GM19351 (cell line): Measurements from ENCODE around the gene GGT6.
"Not testable (repeated sequence)": the region's sequence is repeated elsewhere in the genome, so short reads cannot be mapped to it uniquely, and the experiment has no call there.

Experiments
- ATAC-seq: cut with Tn5 transposase; IDR thresholded peaks from one replicate; pipeline ENCODE4 v1.9.1; 2021; ENCODE audit warnings: mild to moderate bottlenecking, moderate library complexity; ENCODE audit not compliant: unreplicated experiment

GGT6 gene

GRCh38 chr17:4592240-4593005 is 32.0 kb upstream of the GGT6 start:
- ATAC-seq, result no peak

GRCh38 chr17:4591529-4591928 is 31.2 kb upstream of the GGT6 start:
- ATAC-seq, result no peak

DNA sequence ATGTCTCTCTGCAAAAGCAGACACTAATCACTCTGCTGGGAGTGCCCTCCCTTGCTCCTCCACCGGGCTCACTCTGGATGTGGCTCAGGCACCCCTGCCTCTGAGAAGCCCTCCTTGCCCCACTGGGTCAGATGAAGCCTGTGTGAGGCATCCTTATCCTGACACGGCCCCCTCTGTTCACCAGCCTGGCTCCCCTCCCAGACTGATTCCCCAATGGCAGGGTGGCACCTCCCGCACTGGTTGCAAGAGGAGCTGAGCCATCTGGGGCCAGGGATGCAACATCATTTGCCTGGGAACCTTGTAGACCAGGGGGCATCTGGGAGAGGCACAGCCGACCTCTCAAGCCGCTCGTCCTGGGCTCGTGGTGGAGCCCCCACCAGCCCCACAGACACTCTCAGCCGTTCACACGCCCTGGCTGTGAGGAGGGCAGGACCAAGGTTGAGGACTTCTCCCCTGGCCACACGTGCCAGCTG is 30.6 kb upstream of the GGT6 start:
- ATAC-seq, result no peak

DNA sequence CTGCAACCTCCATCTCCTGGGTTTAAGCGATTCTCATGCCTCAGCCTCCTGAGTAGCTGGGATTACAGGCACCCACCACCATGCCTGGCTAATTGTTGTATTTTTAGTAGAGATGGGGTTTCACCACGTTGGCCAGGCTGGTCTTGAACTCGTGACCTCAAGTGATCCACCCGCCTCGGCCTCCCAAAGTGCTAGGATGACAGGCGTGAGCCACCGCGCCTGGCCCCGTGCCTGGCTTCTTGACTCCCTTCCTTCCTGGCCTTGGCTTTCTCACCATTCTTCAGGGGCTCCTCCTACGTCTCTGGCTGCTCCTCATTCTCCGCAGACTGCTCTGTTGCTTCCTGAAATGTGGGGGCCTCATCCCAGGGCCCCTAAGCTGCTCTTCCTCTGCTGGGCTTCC is 29.7 kb upstream of the GGT6 start:
- not testable (repeated sequence) for ATAC-seq

- no peak for ATAC-seq
Measured at GRCh38 chr17:4588898-4589625, 28.7 kb upstream of the GGT6 start.

DNA sequence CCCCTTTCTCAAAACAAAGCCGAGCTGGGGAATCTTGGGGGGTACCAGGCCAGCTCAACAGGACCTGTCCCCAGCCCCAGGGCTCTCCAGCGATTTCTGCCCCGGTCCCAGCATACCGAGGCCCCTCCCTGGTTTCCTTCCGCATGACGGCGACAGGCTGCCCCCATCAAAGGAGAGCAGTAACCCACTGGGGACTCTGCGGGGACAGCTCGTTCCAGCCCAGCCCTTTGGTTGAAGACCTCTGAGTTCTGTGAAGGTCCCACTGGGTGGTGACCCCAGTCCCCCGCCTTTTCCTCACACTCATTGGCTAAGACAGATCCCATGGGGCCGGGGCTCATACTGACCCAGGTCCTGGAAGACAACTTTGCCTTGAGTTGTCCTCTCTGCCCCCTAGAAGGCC is 28.0 kb upstream of the GGT6 start:
- ATAC-seq, result no peak

GRCh38 chr17:4587803-4588202 is 27.4 kb upstream of the GGT6 start:
- ATAC-seq, result no peak

DNA sequence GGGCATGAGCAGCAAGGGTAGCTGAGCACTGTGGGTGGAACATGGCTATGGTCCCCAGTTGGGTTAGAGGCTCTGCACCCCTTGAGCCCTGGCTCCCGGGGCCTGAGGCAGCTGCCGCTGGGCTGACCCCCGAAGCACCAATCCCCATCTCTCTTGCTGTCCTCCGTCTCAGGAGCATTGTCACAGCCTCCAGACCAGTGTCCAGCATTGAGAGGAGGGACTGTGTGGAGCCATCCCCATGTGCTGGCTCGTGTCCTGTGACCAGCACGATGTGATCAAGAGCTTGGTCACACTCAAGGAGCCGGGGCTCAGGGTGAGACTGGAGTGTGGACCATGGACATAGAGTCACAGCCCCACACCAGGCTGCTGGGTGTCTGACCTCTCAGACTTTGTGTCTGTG is 26.8 kb upstream of the GGT6 start:
- ATAC-seq, result no peak

- ATAC-seq, result no peak
Measured at GRCh38 chr17:4586043-4586442, 25.7 kb upstream of the GGT6 start.

GRCh38 chr17:4585638-4585994 is 25.2 kb upstream of the GGT6 start:
- ATAC-seq, result no peak

DNA sequence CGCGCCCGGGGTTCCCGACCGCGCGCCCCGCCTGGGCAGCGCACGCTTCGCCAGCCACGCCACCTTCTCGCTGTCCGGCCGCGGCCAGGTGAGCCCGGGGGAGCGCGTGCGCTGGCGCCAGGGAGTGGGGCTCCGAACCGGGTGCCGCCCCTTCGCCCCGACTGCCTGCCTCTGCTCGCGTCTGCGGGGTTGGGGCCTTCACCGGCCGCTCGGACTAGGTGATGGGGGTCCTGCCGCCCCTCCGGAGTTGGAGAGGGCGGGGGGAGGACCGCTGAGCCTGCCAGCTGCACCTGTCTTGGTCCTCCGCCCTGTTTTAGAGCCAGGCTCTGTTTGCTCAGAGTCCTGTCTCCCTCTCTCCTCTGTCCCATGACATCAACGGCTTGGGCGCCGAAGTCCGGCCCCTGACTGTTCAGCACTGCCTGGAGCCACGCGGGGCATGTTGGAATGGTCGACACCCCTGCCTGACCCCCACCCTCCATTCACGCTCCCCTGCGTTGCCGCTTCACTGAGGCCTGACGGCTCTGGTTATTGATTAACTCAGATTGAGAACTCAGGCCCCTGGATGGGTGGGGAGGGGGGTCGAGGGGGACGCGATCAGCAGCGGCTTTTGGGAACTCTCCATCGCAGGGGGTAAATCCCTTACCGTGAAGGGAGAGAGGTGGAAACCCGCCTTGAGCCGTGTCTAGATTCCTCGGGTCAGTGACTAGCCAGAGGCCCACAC is 24.7 kb upstream of the GGT6 start:
- ATAC-seq, result no peak

- no peak for ATAC-seq
Measured at GRCh38 chr17:4584101-4584916, 23.9 kb upstream of the GGT6 start, which contains the start of gene SMTNL2. Gene SMTNL2 (plus strand): TSS chr17:4584529. CDS start chr17:4584606, 77 bp downstream.

GRCh38 chr17:4583782-4584100 is 23.4 kb upstream of the GGT6 start:
- no peak for ATAC-seq

GRCh38 chr17:4583206-4583605 is 22.8 kb upstream of the GGT6 start:
- no peak for ATAC-seq

- ATAC-seq, result no peak
Measured at GRCh38 chr17:4582691-4583090, 22.3 kb upstream of the GGT6 start.

- ATAC-seq, result no peak
Measured at GRCh38 chr17:4582101-4582501, 21.7 kb upstream of the GGT6 start.

DNA sequence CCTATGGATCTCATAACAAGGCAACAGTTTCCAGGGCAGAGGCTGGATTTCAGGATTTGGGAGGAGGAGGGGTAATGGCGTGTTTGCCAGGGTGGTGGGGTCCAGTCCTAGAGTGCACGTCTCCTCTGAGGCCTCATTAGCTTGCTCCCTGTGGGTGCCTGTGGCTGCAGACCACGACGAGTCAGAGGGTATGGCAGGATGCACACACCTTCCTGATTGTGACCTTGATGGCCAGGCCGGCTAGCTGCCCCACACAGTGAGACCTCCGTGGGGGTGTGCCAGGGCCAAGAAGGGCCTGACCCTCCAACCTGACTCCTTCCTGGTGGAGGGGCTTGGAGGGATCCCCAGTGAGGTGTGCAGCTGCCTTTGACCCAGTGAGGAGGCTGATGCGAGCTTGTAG is 19.9 kb upstream of the GGT6 start:
- ATAC-seq, result no peak

DNA sequence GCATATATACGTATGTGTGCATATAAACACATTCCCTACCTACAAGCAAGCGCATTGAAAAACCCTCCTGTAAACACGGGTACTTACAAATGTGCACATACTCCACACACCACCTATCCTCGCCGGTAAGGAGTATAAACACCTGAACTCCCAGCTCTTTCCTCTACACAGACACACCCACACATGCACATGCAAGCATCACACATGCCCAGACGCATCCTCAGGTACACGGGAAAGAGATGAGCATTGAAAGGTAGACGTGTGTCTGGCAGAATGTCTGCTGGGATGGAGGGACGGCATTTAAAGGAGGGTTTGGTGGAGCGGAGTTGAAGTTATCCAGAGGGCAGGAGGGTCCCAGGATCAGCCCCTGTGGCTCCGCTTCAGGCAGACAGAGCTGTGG is 19.3 kb upstream of the GGT6 start:
- no peak for ATAC-seq

GRCh38 chr17:4578349-4578748 is 18.0 kb upstream of the GGT6 start:
- ATAC-seq, result not testable (repeated sequence)

GRCh38 chr17:4577386-4577993 is 17.1 kb upstream of the GGT6 start:
- ATAC-seq, result no peak
